GM13977 (cell line): ENCODE measurements around the gene TGM2.

ENCODE experiments used
- DNase-seq: peaks from one replicate; pipeline ENCODE4 v3.0.0; 2012; ENCODE audit warnings: low spot score
- CTCF ChIP-seq: IDR thresholded peaks from 2 replicates; pipeline ENCODE4 v1.5.1; 2012; ENCODE audit warnings: mild to moderate bottlenecking, control low read depth; ENCODE audit not compliant: insufficient read depth; ENCODE audit errors: extremely low read depth, missing control alignments
- in situ Hi-C: fragments of 300-500 bp; cut with MboI; formaldehyde crosslinking; loops from one replicate; pipeline ENCODE4 v1.12.0; 2022; ENCODE audit warnings: low sequenced_read_pairs, low pct_unique_long_range_greater_than_20kb, mixed read lengths, inconsistent platforms; ENCODE audit not compliant: unreplicated experiment

TGM2 gene

GRCh38 chr20:38164069-38164468 is 1.0 kb downstream of the TGM2 start:
- no peak for DNase-seq
- no peak for TF ChIP-seq CTCF
- in situ Hi-C loops, result no loop called here

- in situ Hi-C loops, result no loop called here
- no peak for DNase-seq
- no peak for TF ChIP-seq CTCF
These were observed 1.9 kb downstream of the TGM2 start for GRCh38 chr20:38162878-38163875.

- no peak for DNase-seq
- TF ChIP-seq CTCF, result no peak
- in situ Hi-C loops, result no loop called here
These were observed 2.9 kb downstream of the TGM2 start for GRCh38 chr20:38162149-38162548.

GRCh38 chr20:38161412-38161774 is 3.7 kb downstream of the TGM2 start:
- no peak for TF ChIP-seq CTCF
- in situ Hi-C loops, result no loop called here
- DNase-seq, result no peak

GRCh38 chr20:38159957-38160756 is 4.9 kb downstream of the TGM2 start:
- no peak for TF ChIP-seq CTCF
- no peak for DNase-seq
- in situ Hi-C loops, result loop anchor here (10.0 kb wide), 1 partner anchor 95 kb away; no protein-coding TSS in a partner anchor

GRCh38 chr20:38159566-38159956 is 5.5 kb downstream of the TGM2 start:
- in situ Hi-C loops, result loop anchor here (10.0 kb wide), 1 partner anchor 95 kb away; no protein-coding TSS in a partner anchor
- no peak for DNase-seq
- no peak for TF ChIP-seq CTCF
